GM23338 (cell line): ENCODE measurements around the gene UBE2F.

Experiments used
- CREB1 ChIP-seq: fragments of 250-450 bp; sonication (Bioruptor Pico); IDR thresholded peaks from 2 replicates; pipeline ENCODE4 v1.5.0; 2020; ENCODE audit warnings: low read depth, mild to moderate bottlenecking, moderate library complexity
- CTCF ChIP-seq, 2 experiments: fragments of 200-600 bp in 1 of 2; sonication (generic) in 1 of 2; conservative IDR thresholded peaks; 2 replicates each; pipeline versions ENCODE4 v1.5.1 to v1.6.1; 2016 to 2017; ENCODE audit warnings: antibody characterized with exemption in 2 of 2, low read depth in 2 of 2, mild to moderate bottlenecking in 2 of 2, moderate library complexity in 1 of 2
- ETS1 ChIP-seq: IDR thresholded peaks from 2 replicates; pipeline ENCODE4 v1.6.1; 2016; ENCODE audit warnings: antibody characterized with exemption
- EZH2 ChIP-seq: fragments of 200-600 bp; sonication (generic); IDR thresholded peaks from one replicate; pipeline ENCODE4 v1.8.0; 2017; ENCODE audit warnings: antibody characterized with exemption, mild to moderate bottlenecking, low read depth; ENCODE audit not compliant: unreplicated experiment
- EZH2phosphoT487 ChIP-seq: fragments of 200-600 bp; sonication (generic); IDR thresholded peaks from one replicate; pipeline ENCODE4 v1.8.1; 2018; ENCODE audit warnings: antibody characterized with exemption; ENCODE audit not compliant: unreplicated experiment
- NANOG ChIP-seq: IDR thresholded peaks from 2 replicates; pipeline ENCODE4 v1.6.1; 2016; ENCODE audit warnings: antibody characterized with exemption, borderline replicate concordance
- POLR2AphosphoS5 ChIP-seq: IDR thresholded peaks from 2 replicates; pipeline ENCODE4 v1.6.1; 2016; ENCODE audit warnings: antibody characterized with exemption, low read depth
- REST ChIP-seq: IDR thresholded peaks from one replicate; pipeline ENCODE4 v1.6.1; 2018; ENCODE audit warnings: antibody characterized with exemption; ENCODE audit not compliant: unreplicated experiment
- ZNF331 ChIP-seq: fragments of 250-450 bp; sonication (Bioruptor Pico); IDR thresholded peaks from 2 replicates; pipeline ENCODE4 v1.5.0; 2020; ENCODE audit warnings: low read depth, mild to moderate bottlenecking, moderate library complexity

- no peak for TF ChIP-seq EZH2phosphoT487
- TF ChIP-seq ZNF331, result no peak
- TF ChIP-seq EZH2, result no peak
- no peak for TF ChIP-seq CTCF (conservative IDR thresholded peaks at IDR 0.05; ENCODE audit: low read depth in 2 of 2)
- no peak for TF ChIP-seq ETS1
- TF ChIP-seq REST, result no peak
- no peak for TF ChIP-seq POLR2AphosphoS5
- no peak for TF ChIP-seq CREB1 (CRISPR knock-in tag)
- TF ChIP-seq NANOG, result no peak
These were observed 61.0 kb downstream of the UBE2F start for GRCh38 chr2:238027591-238028415.
